Measurements from ENCODE around the gene HIRIP3.

DNA sequence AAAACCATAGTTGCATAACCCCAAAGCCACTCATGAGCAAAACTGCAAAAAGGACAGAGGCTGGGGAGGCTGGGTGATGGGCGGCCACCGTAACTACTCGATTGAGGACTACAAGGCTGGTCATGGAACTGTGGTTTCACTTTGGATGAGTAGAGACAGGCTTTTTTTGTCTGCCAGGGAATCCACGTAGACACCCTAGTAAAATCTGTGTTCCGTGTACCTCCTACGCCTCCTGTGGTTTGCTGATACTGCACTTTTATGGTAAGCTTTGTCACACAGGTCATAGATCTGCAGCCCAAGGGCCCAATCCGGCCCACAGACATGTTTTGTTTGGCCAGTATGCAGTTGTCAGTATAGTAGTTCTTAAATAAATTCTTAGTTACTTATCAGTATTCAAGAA lies 37.9 kb upstream of the HIRIP3 start:
- no peak for TF ChIP-seq CTCF (IDR thresholded peaks at IDR 0.05; ENCODE audit: insufficient read depth, low read length)
- no peak for TF ChIP-seq POLR2AphosphoS5 (IDR thresholded peaks at IDR 0.05; ENCODE audit: low read depth)
